ENCODE results near the gene GHRL.
A peak's percentile ranks its signal among the peaks of the same experiment; 100 is the strongest.

DNA sequence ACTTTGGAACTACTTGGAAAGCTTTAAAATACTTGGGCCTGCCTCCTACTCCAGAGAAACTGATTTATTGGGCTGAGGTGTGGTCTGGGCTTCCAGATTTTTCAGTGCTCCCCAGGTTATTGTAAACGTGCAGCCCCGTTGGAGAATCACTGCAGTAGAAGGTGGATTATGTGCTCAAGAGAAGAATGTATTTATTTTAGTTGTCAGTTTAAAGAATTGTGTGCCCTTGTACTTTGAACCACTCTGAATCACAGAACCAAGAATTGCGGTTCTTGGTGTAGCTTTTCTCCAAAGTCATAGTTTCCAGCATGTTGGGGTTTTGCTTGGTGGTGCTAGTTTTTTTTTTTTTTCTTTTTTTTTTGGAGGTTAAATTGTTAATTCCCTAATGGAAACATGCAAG is 42.9 kb downstream of the GHRL start:
- TF ChIP-seq, protein P1, sequence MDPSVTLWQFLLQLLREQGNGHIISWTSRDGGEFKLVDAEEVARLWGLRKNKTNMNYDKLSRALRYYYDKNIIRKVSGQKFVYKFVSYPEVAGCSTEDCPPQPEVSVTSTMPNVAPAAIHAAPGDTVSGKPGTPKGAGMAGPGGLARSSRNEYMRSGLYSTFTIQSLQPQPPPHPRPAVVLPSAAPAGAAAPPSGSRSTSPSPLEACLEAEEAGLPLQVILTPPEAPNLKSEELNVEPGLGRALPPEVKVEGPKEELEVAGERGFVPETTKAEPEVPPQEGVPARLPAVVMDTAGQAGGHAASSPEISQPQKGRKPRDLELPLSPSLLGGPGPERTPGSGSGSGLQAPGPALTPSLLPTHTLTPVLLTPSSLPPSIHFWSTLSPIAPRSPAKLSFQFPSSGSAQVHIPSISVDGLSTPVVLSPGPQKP (IDR thresholded peaks at IDR 0.05; ENCODE audit: borderline replicate concordance, low read depth, low read length), result no peak
- TF ChIP-seq, protein P2, sequence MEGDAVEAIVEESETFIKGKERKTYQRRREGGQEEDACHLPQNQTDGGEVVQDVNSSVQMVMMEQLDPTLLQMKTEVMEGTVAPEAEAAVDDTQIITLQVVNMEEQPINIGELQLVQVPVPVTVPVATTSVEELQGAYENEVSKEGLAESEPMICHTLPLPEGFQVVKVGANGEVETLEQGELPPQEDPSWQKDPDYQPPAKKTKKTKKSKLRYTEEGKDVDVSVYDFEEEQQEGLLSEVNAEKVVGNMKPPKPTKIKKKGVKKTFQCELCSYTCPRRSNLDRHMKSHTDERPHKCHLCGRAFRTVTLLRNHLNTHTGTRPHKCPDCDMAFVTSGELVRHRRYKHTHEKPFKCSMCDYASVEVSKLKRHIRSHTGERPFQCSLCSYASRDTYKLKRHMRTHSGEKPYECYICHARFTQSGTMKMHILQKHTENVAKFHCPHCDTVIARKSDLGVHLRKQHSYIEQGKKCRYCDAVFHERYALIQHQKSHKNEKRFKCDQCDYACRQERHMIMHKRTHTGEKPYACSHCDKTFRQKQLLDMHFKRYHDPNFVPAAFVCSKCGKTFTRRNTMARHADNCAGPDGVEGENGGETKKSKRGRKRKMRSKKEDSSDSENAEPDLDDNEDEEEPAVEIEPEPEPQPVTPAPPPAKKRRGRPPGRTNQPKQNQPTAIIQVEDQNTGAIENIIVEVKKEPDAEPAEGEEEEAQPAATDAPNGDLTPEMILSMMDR (conservative IDR thresholded peaks at IDR 0.05; ENCODE audit: low read depth, low read length), result no peak
- TF ChIP-seq POLR2A (IDR thresholded peaks at IDR 0.05; ENCODE audit: low read depth, low read length) (no peak), RAD21 (IDR thresholded peaks at IDR 0.05; ENCODE audit: low read length) (no peak), CEBPB (IDR thresholded peaks at IDR 0.05; ENCODE audit: low read depth, low read length) (no peak), MAZ (IDR thresholded peaks at IDR 0.05; ENCODE audit: borderline replicate concordance, low read depth, low read length) (no peak), MAFK (IDR thresholded peaks at IDR 0.05; ENCODE audit: low read depth, low read length) (no peak), CHD1 (IDR thresholded peaks at IDR 0.05; ENCODE audit: low read depth, low read length) (no peak), RCOR1 (IDR thresholded peaks at IDR 0.05; ENCODE audit: insufficient replicate concordance, low read length) (no peak), FOS (IDR thresholded peaks at IDR 0.05; ENCODE audit: low read depth, low read length) (peak; percentile 24; the same call in 1 of the 2 replicates)
- TF ChIP-seq, protein P3, sequence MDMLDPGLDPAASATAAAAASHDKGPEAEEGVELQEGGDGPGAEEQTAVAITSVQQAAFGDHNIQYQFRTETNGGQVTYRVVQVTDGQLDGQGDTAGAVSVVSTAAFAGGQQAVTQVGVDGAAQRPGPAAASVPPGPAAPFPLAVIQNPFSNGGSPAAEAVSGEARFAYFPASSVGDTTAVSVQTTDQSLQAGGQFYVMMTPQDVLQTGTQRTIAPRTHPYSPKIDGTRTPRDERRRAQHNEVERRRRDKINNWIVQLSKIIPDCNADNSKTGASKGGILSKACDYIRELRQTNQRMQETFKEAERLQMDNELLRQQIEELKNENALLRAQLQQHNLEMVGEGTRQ (IDR thresholded peaks at IDR 0.05; ENCODE audit: low read depth, low read length), result no peak

Data from IMR-90 (cell line).